ENCODE results near the gene FLNA. TPM values are rescaled to one million over a fixed set of nuclear protein-coding genes. Genes with fewer than 3 reads are reported as not detected.

The FLNA gene
- total and polyA plus RNA-seq, 9 of the 15 experiments (the other 6 are each of a cell fraction or from before 2014, with no cell fraction given), result 6.2 to 735 (median 135) TPM

DNA sequence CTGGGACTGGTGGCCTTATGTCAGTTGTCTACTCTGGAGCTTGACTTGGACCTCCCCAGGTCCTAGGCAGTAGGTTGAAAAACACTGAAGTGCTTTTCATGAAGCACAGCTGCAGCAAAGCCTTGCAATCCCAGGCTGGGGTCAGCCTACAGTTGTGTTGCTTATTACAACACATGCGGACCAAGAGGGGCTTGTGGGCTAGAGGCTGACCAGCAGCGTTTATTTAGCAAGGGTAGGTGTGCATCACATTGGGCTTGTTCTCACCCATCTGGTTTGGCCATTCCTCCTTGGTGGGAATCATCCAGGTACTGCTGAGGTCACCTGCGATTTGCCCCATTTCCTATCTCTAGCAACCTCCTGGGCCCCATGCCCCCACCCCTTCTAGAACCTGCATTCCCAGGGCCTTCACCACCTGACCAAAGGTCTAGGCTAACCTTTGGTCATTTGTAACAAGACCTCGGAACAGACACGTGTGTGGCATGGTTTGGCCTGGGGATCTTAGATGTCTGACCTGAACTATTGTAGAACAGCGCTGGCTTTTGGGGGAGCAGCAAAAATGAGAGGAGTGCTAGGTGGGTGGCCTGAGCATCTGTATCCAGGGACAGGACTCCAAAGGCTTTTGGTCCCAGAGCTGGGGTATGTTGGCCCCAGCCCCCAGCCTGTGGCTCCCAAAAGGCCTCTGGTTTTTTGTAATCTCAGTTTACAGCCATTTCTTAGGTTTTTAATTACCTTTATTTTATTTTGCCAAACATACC is 26.8 kb upstream of the FLNA start (continued):
- TF ChIP-seq ZNF79 (CRISPR knock-in tag; IDR thresholded peaks at IDR 0.05; ENCODE audit: low read depth) (no peak), ZKSCAN1 (IDR thresholded peaks at IDR 0.05; ENCODE audit: low read depth, low read length) (no peak), ATF1 (CRISPR knock-in tag; IDR thresholded peaks at IDR 0.05) (no peak), ATF1 (tag; IDR thresholded peaks at IDR 0.05) (no peak), SAFB (IDR thresholded peaks at IDR 0.05; ENCODE audit: borderline replicate concordance, low read depth, low read length) (no peak), ZBTB8A (IDR thresholded peaks at IDR 0.05; ENCODE audit: partially characterized antibody) (no peak), XRCC3 (IDR thresholded peaks at IDR 0.05) (no peak), KDM5B (IDR thresholded peaks at IDR 0.05; ENCODE audit: insufficient replicate concordance, low read depth, low read length) (peak; percentile 94), KLF16 (IDR thresholded peaks at IDR 0.05) (no peak), EP400 (IDR thresholded peaks at IDR 0.05) (no peak), HMG20A (CRISPR knock-in tag; conservative IDR thresholded peaks at IDR 0.05) (no peak), CBX1 (IDR thresholded peaks at IDR 0.05; ENCODE audit: low read depth) (no peak; the same call in 1 of the 2 replicates), BRD4 (IDR thresholded peaks at IDR 0.05) (no peak), WHSC1 (IDR thresholded peaks at IDR 0.05; ENCODE audit: low read length) (no peak), ASH1L (IDR thresholded peaks at IDR 0.05; ENCODE audit: borderline replicate concordance, low read depth, partially characterized antibody) (no peak), SIN3A (IDR thresholded peaks at IDR 0.05; ENCODE audit: borderline replicate concordance in 2 of 2, control insufficient read depth in 1 of 2, low read depth in 2 of 2, low read length in 2 of 2) (peak in 1 of 2 experiments; percentile 93; a peak in 2 of 4 replicates), SRSF9 (IDR thresholded peaks at IDR 0.05; ENCODE audit: borderline replicate concordance, low read depth, low read length) (no peak)
- TF ChIP-seq, protein P1, sequence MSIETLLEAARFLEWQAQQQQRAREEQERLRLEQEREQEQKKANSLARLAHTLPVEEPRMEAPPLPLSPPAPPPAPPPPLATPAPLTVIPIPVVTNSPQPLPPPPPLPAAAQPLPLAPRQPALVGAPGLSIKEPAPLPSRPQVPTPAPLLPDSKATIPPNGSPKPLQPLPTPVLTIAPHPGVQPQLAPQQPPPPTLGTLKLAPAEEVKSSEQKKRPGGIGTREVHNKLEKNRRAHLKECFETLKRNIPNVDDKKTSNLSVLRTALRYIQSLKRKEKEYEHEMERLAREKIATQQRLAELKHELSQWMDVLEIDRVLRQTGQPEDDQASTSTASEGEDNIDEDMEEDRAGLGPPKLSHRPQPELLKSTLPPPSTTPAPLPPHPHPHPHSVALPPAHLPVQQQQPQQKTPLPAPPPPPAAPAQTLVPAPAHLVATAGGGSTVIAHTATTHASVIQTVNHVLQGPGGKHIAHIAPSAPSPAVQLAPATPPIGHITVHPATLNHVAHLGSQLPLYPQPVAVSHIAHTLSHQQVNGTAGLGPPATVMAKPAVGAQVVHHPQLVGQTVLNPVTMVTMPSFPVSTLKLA (conservative IDR thresholded peaks at IDR 0.05), result no peak; a peak in 1 of 4 replicates
- TF ChIP-seq, protein P2, sequence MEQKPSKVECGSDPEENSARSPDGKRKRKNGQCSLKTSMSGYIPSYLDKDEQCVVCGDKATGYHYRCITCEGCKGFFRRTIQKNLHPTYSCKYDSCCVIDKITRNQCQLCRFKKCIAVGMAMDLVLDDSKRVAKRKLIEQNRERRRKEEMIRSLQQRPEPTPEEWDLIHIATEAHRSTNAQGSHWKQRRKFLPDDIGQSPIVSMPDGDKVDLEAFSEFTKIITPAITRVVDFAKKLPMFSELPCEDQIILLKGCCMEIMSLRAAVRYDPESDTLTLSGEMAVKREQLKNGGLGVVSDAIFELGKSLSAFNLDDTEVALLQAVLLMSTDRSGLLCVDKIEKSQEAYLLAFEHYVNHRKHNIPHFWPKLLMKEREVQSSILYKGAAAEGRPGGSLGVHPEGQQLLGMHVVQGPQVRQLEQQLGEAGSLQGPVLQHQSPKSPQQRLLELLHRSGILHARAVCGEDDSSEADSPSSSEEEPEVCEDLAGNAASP (IDR thresholded peaks at IDR 0.05), result no peak
- TF ChIP-seq, protein P3, sequence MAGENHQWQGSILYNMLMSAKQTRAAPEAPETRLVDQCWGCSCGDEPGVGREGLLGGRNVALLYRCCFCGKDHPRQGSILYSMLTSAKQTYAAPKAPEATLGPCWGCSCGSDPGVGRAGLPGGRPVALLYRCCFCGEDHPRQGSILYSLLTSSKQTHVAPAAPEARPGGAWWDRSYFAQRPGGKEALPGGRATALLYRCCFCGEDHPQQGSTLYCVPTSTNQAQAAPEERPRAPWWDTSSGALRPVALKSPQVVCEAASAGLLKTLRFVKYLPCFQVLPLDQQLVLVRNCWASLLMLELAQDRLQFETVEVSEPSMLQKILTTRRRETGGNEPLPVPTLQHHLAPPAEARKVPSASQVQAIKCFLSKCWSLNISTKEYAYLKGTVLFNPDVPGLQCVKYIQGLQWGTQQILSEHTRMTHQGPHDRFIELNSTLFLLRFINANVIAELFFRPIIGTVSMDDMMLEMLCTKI (IDR thresholded peaks at IDR 0.05; ENCODE audit: partially characterized antibody), result no peak
- TF ChIP-seq, protein P4, sequence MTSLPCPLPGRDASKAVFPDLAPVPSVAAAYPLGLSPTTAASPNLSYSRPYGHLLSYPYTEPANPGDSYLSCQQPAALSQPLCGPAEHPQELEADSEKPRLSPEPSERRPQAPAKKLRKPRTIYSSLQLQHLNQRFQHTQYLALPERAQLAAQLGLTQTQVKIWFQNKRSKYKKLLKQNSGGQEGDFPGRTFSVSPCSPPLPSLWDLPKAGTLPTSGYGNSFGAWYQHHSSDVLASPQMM (CRISPR knock-in tag; IDR thresholded peaks at IDR 0.05), result 0 out of 2 replicates have a peak, but pooled peaks have one; percentile 20
- TF ChIP-seq, protein P5, sequence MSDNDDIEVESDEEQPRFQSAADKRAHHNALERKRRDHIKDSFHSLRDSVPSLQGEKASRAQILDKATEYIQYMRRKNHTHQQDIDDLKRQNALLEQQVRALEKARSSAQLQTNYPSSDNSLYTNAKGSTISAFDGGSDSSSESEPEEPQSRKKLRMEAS (CRISPR knock-in tag; IDR thresholded peaks at IDR 0.05), result peak; percentile 56
- TF ChIP-seq, protein P6, sequence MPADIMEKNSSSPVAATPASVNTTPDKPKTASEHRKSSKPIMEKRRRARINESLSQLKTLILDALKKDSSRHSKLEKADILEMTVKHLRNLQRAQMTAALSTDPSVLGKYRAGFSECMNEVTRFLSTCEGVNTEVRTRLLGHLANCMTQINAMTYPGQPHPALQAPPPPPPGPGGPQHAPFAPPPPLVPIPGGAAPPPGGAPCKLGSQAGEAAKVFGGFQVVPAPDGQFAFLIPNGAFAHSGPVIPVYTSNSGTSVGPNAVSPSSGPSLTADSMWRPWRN (IDR thresholded peaks at IDR 0.05; ENCODE audit: low read depth), result no peak
